ENCODE measurements around the gene SAP130.

The SAP130 gene

DNA sequence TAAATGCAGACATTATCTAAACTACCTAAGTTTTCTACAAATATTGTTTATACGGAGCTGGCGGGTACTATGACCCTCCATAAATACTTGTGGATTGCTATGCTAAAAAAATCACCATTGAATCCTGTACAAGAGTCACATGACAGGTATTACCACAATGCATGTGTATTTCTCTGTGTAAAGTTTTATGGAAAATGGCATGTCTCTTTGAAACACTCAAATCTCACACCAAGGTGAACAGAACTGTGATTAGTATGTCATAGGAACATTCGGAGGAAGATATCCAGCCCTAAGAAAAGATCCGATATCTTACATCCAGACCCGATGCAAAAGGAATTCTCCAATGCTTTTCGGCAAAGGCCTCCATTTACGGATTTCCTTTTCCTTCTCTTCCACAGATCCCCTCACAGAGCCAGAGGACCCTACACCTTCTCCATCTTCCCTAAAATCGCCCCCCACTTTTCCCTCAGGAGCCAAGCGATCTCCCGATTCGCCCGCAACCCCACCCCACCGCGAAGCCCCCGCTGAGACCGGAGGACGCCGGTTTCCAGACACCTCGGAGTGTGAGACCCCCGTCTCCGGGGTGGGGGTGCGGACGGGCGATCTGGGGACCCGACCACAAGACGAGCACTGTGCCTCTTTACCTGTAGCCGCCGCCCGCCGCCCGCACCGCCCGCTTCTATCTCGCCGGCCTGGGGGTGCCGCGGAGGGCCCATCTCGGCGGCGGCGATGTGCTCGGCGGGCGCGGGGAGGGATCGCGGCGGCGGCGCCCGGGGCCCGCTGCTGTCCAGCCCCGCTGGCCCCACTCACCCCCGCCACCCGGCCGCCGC, 1.2 kb downstream of the SAP130 start:
- DNase-seq (ENCODE audit: low read depth): no peak

DNA sequence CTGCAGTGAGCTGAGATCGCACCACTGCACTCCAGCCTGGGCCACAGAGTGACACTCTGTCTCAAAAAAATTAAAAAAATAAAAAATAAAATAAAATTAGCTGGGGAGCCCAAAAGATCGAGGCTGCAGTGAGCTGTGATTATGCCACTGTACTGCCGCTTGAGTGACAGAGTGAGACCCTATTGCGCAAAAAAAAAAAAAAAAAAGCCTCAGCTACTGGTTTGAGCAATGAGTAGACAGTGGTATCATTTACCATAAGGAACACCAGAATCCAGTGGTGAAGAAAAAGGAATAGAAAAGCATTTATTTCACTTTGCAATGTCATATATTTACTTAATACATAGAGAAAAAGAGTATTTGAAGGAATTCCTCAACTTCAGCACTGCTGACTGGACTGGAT, 3.0 kb downstream of the SAP130 start:
- no peak for DNase-seq (ENCODE audit: low read depth)

- no peak for DNase-seq (ENCODE audit: low read depth)
Observed at GRCh38 chr2:128017561-128017960, 10.3 kb downstream of the SAP130 start.

DNA sequence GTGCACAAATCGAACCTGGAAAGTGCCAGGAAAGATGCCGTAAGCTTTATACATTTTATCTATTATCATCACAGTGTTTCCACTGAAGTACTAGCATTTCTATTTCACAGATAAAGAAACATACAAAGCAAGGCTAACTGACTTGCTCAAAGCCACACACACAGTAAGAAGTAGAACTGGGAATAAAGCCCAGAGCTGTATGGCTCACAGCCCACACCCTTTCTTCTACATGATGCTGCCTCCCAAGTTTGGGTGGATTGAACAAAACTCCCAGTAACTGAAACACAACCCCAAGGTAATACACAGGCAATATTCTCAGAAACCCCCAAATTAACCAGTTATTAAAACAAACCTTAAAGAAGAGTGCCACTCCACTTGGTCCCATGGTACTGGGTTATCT, 11.2 kb downstream of the SAP130 start:
- DNase-seq (ENCODE audit: low read depth): no peak

GRCh38 chr2:128012698-128013097, 15.2 kb downstream of the SAP130 start:
- DNase-seq (ENCODE audit: low read depth): no peak

DNA sequence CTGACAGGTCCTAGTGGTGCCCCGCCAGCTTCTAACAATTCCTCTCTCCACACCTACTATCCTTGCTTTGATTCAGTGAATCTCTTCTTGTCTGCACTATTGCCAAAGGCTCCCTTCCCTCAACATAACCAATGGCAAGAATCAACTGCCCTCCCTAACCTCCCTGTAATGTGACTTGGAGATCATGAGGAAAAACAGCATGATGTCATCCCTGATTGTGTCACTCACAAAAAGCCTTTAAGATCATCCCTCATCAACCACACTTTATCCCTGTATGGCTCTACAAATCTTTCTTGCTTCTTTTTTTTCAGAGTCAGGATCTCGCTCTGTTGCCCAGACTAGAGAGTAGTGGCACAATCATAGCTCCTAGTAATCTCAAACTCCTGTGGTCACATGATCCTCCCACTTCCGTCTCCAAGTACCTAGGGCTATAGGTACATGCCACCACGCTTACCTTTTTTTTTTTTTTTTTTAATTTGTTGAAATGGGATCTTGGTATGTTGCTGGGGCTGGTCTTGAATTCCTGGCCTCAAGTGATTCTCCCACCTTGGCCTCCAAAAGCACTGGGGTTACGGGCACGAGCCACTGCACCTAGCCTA, 19.7 kb downstream of the SAP130 start:
- no peak for DNase-seq (ENCODE audit: low read depth)

GRCh38 chr2:128004509-128004908, 23.4 kb downstream of the SAP130 start:
- no peak for DNase-seq (ENCODE audit: low read depth)

DNA sequence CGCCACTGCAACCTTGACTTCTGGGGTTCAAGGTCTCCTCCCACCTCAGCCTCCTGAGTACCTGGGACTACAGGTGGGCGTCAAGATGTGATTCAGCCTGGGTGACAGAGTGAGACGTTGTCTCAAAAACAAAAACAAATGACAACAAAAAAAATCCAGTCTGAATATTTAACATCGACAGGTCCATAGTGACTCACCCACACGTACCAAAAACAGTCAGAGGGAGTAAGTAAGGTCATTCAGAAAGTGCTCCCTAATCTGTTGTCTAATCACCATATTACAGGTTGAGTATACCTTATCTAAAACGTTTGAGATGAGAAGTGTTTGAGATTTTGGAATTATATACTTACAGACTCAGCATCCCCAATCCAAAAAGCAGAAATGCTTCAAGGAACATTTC, 24.4 kb downstream of the SAP130 start:
- DNase-seq (ENCODE audit: low read depth): no peak

GRCh38 chr2:127996160-127996559, 31.7 kb downstream of the SAP130 start:
- no peak for DNase-seq (ENCODE audit: low read depth)

- DNase-seq (ENCODE audit: low read depth): no peak
Observed at GRCh38 chr2:127995725-127996124, 32.1 kb downstream of the SAP130 start.

DNA sequence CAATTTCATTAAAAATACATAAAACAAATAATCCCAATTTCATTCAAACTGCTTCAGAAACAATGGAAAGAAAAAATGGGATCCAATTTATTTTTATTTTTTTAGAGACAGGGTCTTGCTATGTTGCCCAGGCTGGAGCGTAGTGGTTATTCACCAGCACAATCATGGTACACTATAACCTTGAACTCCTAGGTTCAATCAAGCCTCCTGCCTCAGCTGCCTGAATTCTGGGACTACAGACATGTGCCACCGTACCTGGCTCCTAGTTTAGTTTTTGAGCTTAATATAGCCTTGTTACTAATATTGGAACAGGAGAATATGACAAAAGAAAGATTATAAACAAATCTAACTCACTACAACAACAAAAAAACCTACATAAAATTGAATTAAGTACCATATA, 34.2 kb downstream of the SAP130 start:
- DNase-seq (ENCODE audit: low read depth): no peak

DNA sequence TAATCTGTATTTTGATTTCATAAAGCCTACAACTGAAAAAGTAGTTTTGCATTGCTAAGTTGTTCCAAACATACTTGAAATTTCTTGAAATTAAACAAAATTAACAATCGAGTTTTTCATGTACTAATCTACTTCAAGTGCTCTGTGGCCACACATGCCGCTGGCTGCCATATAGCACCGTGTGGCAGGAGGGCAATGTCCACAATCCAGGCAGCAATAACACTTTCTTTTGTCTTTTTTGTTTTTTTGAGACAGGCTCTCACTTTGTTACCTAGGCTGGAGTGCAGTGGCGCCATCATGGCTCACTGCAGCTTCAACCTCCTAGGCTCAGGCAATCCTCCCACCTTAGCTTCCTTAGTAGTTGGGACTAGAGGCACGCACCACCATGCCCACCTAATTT, 36.1 kb downstream of the SAP130 start:
- DNase-seq (ENCODE audit: low read depth): no peak

DNA sequence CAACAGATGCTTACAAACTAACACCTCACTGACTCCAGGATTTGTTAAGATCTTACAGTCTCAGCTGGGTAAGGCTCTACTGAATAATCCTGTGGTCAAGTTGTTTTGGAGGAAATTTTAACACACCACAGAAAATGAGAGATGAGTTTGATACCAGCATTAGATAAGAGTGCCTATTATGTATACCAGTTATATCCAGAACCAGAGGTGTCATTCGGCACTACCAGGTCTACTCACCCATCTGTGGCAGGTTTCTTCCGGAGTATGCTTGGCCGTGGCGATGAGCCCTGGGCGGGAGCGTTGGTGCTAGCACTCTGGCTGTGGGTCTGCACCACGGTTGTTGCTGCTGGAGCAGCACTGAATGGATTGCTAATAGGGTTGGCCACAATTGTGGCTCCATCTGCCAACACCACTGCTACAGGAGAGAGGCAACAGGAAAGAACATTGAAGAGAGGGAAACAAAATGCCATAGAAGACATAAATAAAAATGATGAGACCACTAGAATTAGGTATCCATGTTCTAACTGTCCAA, 41.2 kb downstream of the SAP130 start:
- DNase-seq (ENCODE audit: low read depth): no peak

GRCh38 chr2:127985735-127986134, 42.1 kb downstream of the SAP130 start:
- no peak for DNase-seq (ENCODE audit: low read depth)

GRCh38 chr2:127985026-127985734, 42.7 kb downstream of the SAP130 start:
- no peak for DNase-seq (ENCODE audit: low read depth)

DNA sequence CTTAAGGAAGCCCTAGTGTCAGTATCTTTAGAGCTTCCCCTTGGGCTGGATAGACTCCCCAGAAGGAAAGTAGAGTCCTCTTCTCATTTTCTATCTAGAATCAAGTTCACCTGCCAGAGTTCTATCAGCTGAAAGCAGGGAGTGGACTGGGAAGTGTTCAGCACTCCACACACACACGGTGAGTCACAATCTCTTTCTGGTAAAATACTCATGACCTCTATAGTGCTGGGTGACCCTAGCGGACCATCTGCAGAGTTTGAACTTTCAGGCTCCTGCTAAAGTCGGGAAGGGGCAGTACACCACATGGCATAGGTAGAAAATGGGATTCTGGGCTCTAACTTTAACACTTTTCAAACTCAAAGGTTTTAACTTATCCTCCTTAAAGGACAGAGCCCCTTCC, 43.3 kb downstream of the SAP130 start:
- no peak for DNase-seq (ENCODE audit: low read depth)

DNA sequence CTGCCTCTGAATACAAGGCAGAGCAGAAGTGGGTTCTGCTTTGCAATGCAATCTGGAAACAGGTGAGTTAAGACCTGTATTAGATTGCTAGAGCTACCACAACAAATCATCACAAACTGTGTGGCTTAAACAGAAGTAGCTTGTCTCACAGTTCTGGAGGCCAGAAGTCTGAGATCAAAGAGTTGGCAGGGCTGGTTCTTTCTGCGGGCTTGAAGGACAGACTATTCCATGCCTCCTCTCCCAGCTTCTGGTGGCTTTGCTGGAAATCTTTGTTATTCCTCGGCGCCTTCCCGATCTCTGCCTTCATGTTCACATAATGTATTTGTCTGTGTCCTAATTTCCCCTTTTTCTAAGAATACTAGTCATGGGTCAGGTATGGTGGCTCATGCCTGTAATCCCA, 58.4 kb downstream of the SAP130 start:
- no peak for DNase-seq (ENCODE audit: low read depth)

DNA sequence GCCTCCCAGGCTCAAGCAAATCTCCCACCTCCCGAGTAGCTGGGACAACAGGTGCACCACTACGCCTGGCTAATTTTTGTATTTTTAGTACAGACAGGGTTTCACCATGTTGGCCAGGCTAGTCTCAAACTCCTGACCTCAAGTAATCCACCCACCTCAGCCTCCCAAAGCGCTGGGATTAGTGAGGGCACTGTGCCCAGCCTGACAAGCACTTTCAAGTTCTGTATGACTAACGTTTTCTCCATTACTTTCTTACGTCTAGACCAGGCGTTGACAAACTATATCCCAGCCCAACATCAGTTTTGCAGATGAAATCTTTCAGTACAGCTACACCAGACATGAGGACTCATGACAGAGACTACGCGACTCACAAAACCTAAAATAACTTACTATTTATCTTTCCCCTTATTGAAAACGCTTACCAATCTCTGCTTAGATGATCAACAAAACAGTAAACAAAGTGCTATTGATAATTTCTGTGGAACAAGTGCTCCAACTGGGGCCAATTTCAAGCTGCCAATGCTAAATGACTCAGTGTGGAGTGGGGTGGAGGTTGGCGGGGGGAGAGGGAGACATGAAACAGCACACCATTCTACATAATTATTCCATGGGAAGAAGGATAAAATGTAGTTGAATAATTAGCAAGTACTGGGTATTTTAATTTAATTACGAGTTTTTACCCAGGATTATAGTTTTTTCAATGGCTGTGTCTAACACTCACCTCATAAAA, 59.1 kb downstream of the SAP130 start:
- no peak for DNase-seq (ENCODE audit: low read depth)

- no peak for DNase-seq (ENCODE audit: low read depth)
Observed at GRCh38 chr2:127961729-127962128, 66.1 kb downstream of the SAP130 start.

DNA sequence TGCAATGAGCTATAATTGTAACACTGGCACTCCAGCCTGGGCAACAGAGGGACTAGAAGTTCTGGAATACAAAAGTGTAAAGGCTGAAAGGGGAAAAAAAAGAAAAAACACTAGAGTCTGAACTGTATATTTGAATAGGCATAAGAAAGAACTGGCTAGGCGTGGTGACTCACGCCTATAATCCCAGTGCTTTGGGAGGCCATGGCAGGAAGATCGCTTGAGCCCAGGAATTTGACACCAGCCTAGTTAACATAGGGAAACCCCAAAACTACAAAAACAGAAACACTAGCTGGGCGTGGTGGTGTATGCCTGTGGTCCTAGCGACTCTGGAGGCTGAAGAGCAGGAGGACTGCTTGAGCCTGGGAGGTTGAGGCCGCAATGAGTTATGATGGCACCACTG, 70.6 kb downstream of the SAP130 start:
- DNase-seq (ENCODE audit: low read depth): no peak

GRCh38 chr2:127954857-127955256, 73.0 kb downstream of the SAP130 start:
- DNase-seq (ENCODE audit: low read depth): no peak

DNA sequence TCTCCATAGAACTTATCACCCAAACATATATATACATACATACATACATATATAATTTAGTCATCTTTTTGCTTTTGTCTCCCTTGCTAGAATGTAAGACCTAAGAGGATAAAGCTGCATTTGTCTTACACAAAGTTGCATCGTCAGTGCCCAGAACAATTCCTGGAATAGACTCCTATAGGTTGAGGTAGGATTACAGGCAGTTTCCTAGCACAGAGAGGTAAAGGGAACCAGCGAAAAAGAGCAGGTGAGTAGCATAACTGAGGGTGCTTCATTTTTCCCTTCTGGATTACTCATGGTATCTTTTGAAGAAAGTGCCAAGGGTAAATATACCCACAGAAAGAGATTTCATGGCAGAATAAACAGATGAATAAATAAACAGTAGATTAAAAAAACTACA, 74.0 kb downstream of the SAP130 start:
- DNase-seq (ENCODE audit: low read depth): no peak
